Activated CD4-positive, alpha-beta T cell treated with anti-CD3 and anti-CD28 coated beads for 48 hours (primary cell): ENCODE data around the gene DAAM2.

Source experiments
- DNase-seq: peaks from one replicate; pipeline ENCODE4 v3.0.0-alpha.2; 2020

Gene DAAM2

DNA sequence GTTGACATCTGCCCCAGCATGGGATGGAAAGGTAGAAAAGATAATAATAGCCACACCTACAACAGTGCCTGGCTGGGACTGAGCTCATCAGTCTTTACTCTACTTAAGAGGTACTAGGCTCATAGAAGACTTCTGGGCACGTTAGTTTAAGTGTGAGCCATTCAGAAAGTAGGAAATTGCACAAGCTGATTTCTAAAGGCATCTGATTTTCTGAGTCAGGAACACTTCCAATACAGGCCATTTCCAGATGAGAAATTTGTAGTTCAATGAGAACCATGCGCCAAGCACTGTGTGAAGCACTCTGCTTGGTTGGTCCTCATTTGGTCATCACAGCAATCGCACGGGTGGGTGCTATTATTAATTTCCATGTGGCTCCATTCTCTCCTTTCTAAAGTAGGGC, 99.8 kb downstream of the DAAM2 start:
- DNase-seq: no peak

DNA sequence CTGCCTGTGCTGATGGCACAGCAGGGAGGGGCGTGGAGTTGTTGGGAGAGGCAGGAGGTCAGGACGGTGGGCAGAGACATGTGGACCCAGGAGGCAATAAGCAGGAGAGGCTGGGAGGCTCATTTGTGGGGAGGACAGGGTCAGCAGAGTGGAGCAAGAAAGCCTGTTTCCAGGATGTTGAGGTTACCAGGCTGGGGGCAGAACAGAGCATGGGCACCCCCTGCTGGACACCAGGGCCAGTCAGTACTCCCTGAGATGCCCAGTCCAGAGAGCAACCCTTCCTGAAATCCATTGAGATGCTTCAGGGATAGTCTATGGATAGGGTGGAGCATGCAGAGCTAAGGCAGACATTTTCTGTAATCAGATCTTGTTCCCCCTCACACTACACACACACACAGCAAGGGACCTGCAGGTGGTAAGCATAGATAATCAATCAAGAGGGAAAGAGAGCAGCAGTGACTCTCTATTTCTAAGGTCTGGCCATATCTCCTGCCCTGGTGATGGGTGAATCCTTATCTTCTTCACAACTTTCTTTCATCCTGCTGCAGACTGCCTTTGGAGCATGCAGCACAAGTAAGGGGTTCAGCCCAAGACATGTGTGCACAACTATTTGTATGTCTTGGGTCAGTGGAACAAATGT, 100.4 kb downstream of the DAAM2 start:
- DNase-seq: peak; percentile 45

DNA sequence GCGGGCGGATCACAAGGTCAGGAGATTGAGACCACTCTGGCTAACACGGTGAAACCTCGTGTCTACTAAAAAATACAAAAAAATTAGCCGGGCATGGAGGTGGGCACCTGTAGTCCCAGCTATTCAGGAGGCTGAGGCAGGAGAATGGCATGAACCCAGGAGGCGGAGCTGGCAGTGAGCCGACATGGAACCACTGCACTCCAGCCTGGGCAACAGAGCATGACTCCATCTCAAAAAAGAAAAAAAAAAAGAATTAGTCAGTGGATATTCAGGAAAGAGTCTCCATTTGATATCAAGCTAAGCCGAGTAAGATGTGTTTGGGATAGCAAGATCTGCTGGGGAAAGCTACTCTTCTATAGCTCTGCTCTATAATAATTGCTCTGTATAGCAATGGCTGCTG, 101.1 kb downstream of the DAAM2 start:
- no peak for DNase-seq

DNA sequence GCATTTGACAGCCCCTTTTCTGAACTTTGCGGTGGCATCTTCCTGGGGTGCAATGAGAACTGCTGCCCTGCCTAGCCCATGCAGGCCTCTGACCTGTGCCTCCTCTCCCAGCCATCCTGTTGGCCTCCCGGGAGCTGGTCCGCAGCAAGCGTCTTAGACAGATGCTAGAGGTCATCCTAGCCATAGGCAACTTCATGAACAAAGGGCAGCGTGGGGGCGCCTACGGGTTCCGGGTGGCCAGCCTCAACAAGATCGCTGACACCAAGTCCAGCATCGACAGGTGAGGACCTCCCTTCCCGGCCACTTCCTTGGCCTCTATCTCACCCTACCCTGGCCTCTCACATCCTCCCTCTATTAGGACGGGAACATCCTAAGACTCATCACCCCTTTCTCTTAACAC, 104.5 kb downstream of the DAAM2 start:
- no peak for DNase-seq

DNA sequence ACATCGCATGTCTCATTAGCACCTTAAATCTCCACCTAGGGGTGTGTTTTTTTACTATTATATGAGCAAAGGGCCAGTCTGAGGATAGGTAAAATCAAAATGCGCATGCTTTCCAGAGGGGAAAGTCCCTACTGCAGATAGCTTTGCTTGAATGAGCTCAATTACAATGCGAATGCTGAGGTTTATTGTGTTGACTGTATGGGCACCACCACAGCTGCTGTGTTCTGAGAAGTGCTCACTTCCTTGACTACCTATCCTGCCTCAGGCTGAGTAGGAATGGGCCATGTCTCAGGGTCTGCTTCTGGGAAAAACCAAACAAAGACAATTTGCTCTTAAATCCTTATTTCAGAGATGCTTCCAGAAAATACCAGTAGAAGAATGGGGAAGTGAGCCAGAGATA, 105.5 kb downstream of the DAAM2 start:
- no peak for DNase-seq

DNA sequence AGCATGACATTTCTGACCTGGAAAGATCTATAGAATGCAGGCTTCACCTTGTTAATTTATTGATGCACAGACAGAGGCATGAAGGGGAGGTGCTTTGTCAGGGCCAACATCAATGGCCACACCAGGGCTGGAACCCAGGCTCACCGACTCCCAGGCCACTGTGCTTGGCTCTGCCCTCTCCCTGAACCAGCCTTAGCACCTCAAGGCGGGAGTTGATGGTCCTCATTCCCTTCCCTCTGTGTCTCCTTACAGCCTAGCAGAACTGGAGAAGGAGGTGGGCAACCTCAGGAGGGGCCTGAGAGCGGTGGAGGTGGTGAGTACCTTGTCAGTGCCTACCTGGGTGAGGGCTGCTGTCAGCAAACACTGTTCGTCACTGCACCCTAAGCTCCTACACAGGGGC, 106.4 kb downstream of the DAAM2 start:
- DNase-seq: no peak

DNA sequence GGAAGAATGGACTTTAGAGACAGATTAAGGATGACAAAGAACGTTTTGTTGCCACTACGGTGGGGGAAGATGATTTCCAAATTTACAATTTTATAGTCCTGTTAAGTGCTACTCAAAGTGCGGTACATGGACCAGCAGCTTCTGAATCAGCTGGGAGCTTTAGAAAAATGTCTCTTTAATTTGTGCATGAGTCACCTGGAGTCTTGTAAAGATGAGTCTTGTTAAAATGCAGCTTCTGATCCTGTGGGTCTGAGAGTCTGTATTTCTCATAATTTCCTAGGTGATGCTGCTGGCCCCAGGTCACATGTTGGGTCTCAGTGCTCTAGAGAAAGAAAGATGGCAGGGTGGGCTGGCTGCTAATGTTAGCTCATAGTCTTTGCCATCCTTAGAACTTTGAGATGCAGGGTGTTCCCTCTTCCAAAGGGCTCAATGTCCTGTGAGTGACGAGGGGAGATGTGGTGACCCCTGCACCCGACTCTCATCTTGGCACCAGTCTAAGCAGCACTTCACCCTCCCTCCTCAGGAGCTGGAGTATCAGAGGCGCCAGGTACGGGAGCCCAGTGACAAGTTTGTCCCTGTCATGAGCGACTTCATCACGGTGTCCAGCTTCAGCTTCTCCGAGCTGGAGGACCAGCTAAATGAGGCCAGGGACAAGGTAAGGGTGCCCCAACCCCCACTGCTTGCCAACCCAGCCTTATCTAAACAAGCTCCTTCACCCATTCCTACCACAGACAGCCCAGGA, 107.5 kb downstream of the DAAM2 start:
- DNase-seq: no peak

DNA sequence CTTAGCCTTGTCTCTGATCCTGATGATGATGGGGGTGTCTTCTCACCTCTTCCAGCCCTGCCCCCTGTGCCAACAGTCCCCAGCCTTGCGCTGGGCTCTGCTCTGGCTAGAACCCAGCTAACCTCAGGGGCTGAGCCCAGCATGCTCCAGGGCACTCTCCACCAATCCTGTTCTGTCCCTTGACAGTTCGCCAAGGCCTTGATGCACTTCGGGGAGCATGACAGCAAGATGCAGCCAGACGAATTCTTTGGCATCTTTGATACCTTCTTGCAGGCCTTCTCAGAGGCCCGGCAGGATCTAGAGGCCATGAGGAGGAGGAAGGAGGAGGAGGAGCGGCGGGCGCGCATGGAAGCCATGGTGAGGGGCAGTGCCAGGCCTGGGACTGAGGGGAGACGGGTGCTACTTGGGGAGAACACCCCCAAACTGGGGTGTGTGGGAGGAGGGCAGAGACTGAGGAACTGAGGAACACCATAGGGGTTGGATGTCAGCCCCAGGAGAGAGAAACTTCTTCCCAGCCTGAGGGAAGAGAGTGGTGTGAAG, 109.0 kb downstream of the DAAM2 start:
- no peak for DNase-seq

DNA sequence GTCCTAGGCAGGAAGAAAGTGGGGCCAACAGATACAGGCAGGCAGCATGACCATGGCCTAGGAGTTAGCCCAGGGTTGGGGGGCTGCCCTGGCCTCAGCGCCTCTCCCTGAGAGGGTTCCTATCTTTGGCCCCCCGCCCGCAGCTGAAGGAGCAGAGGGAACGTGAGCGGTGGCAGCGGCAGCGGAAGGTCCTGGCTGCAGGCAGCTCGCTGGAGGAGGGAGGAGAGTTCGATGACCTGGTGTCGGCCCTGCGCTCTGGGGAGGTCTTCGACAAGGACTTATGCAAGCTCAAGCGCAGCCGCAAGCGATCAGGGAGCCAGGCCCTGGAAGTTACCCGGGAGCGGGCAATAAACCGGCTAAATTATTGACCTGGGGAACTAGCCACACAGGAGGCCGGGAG, 109.5 kb downstream of the DAAM2 start:
- no peak for DNase-seq

DNA sequence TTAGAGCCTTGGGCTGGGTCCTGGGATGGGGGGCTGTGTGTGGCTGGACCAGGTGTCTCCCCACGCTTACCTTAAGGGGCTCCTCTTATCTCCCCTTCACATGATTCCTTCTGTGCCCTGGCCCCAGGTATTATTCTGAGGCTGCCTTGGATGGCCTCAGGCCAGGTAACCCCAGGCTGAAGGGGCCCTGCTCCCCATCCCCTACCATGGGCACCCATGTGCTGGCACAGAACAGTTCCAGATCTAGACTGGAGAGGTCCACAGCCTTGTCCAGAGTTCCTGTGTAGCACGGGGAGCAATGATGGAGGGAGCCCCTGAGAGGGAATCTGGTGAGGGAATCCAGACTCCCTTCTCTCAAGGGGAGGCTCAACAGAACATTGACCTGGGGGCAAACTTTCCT, 110.0 kb downstream of the DAAM2 start:
- DNase-seq: no peak

DNA sequence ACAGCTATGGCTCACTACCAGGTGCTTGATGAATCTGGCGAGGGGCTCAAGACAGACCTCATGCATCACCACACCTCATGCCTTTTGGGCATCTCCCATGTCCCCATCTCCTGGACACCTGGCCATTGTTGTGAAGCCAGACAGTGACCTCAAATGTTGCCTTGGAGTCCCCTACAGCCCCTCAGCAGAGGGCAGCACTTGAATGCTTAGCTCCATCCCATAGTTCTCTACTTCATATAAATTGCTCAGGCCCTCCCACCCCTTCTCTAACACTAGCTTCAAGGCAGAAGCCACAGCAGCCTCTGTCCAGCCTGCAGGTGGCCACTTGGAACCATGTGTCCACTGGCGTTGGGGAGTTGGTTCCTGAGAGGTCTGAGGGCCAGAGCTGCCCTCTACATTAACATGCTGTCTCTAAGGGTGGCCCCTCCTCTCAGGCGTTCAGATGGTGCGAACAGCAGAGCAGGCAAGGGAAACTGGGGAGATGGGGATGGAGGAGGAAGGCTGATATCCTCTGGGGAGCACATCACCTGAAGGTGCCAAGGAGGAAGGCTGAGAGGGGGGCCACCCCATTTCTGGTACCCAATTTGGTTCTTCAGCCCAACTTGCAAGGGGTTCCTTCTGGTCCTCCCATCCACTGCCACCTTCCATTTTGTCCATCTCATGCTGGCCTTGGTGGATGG, 110.8 kb downstream of the DAAM2 start:
- DNase-seq: no peak

DNA sequence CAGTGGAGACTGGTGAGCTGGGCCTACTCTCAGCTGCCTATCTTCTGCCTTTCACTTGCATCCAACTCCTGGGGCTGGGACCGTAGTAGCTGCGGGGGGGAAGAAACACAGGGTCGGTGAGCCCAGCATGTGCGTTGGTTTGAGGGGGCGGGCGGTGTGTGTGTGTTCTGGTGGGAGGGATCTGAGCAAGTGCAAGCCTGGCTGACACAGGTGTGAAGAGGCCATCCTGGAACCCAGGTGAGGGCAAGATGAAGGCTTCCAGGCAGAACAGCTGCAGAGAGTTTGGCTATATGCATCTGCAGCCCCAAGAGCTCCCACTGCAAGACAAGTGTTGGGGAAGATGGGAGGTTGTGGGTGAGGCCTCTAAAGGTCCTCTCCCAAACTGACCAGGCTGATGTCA, 111.5 kb downstream of the DAAM2 start:
- DNase-seq: no peak

DNA sequence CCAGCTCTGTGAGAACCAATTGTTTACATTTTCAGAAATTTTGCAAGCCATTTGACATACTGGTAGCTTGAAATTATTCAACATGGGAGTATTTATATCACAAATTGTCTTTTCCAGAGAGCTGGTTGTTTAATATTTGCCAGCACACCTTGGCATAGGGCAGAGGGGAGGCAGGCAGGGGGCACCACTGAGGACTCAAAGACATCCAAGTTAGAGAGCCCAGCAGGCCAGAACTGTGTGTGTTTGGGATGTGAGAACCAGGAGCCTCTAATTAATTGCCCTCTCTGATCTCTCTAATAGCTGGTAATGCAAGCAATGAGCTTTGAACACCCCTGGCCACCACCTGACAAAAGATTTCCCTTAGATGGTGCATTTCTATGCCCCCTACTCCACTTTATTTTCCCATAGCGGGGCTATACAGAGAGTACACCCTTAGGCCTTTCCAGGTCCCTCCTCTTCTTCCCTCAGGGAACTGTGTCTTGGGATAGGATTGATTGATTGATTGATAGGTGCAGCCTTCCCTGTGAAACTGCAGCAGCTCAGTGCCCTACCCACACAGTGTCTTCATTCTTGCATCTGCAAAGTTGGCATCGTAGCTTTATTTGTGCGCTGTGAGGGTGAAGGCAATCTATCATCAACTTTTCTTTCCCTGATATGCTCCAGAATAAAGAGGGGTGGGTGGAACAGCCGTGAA, 112.9 kb downstream of the DAAM2 start:
- no peak for DNase-seq

DNA sequence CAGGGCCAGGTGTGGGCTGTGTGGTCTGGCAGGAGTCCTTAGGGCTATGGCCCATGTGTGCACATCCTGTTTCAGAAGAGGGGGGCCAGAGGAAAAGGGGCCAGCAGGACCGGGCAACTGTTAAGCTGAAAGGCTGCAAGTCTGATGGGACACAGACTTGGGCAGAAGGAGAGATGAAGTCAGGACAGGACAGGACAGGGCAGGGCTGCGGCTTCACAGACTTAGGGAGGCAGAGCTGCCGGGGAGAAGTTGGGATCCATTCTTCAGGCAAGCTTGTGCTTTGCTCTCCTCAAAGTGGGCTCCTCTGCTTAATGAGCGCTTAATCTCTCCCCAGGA, 113.4 kb downstream of the DAAM2 start:
- DNase-seq: no peak

DNA sequence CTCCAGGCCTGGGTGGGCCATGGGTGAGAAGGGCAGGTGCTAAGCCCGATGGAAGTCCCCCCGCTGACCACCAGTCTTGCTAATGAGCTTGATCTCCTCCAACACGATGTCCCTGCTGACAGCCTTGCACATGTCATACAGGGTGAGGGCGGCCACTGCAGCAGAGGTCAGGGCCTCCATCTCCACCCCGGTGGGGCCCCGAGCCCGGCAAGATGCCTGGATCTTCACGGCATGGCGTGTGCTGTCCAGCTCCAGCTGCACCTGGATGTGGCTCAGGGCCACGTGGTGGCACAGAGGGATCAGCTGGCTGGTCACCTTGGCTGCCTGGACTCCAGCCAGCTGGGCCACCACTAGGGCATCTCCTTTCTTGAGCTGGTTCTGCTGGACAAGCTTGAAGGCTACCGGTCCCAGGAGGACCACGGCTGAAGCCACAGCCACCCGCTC, 114.2 kb downstream of the DAAM2 start:
- no peak for DNase-seq

DNA sequence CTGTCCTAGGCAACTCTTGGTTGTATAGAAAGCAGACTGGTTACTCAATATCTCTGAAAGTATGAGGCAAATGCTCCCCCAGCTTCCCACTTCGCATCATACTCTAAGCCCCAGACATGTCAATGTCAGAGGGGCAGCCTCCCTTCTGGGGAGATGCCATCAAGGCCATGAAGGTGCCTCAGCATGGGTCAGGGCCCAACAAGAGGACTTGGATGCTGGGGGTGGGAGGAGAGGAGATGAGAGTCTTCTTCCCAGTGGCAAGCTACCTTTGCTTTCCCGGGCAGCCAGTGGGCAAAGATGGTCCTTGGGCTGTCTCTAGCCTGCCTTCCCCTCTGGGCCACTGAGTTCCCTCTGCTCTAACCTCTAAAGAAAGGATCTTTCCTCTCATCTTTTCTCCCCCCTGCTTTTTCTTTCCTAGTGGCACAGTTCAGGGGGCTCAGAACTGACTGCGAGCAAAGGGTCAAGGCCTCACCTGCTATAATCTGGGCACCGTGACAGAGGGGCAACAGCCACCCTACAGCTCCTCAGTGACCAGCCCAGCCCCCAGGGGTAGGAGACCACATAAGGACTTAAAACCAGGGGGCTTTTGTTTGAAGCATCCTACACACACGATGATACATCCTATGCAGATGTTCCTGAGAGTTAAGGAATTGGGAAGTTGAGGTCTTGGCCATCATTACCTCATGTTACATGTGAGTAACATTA, 115.8 kb downstream of the DAAM2 start:
- DNase-seq: no peak

DNA sequence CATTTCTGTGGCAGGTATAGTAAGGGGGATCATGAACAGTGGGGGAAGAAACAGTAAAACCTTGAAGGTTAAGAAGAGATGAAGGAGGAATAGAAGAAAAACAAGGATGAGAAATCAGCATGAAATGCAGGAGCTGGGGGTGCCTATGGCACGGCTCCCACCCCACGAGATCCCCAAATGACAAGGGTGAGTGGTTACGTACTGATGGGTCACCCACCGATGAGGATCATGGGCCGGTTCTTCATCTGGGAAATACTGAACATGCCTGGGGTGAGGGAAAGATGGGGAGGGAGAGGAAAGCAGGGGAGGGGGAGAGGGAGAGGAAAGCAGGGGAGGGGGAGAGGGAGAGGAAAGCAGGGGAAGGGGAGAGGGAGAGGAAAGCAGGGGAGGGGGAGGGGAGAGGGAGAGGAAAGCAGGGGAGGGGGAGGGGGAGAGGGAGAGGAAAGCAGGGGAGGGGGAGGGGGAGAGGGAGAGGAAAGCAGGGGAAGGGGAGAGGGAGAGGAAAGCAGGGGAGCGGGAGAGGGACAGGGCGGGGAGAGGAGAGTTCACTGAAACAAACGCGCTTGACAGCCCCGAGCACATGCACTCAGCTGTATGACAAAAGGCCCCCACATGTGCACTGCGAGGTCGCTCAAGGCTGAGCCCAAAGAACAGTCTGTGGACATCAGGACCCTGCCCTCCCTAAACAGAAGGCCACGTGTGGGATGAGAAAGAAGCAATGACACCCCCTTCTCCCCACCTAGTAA, 116.8 kb downstream of the DAAM2 start:
- DNase-seq: no peak

DNA sequence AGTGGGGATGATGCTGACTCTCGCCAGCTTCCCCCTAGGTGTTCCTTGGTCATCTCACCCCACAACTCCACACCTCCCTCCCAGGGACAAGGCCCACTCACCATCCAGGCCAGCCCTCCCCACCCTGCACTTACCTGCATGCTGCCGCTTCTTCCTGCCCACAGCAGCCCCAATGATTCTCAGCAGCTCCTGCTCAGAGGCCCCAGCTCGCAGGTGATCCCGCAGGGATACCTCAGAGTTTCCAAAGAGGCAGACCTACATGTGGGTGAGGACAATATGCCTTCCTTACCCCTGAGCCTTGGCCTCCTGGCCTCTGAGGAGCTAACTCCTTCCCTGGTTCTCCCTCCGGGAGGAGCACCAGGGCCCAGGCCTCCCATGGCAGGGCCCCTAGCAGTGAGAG, 117.5 kb downstream of the DAAM2 start:
- no peak for DNase-seq

DNA sequence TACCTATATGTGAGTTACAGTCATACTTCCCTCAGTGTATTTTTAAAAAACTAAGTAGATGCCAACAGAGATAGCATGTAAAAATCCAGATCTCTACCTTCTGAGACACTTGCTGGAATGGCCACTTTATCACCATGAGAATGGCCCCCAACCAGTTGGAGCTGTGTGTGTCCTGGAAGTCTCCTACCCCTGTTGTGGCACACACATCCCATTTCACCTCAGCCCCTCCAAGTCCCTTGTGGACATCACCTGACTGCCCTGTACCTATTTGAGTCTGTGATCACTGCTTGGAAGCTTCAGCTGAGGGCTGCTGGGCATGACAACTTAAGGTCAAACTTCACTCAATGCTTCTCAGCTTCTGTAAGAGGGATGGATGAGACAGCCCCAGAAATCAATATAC, 118.0 kb downstream of the DAAM2 start:
- DNase-seq: no peak

DNA sequence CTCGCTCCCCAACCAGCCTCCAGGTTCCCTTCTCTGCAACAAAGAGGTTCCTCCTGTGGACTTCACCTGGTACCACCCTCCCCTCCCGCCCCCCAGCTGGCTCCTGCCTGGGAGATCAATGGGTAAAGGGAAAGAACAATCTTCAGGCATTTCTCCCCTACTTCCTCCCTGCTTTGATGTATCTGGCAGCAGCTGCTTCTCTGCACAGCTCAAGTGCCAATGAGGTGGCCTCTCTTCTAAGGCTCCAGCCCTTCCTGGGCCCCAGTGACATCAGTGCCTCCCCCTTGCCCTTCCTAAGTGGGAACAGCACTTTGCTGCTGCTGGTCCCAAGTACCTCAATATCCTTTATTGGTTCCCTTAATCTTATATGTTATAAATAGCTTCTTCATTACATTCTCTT, 118.6 kb downstream of the DAAM2 start:
- DNase-seq: no peak

DNA sequence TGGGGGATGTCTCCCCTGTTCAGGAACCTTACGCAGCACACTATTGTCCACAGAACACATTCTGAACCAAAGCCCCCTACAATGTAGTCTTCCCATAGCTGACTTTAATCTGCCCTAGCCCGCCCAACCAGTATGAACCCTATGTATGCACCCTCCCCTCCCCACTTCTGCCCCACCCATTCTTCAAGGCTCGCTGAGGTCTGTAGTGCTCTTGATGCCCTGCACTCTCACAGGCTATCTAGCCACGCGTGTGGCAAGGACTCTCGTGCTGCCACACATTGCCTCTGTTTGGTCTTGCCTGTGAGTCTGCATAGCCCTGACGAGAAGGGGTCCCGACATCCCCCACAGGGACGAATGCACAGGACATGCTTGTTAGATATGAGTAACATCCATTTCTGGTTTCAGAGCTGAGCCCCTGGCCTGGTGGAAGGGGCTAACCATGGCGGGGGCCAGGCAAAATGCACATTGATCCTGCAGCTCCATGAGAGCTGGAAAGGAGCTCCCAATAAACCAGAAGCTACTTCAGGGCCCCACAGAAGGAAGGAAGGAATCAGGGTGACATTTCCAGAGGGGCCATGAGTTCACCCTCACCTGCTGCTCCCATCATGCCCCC, 119.4 kb downstream of the DAAM2 start:
- DNase-seq: no peak

DNA sequence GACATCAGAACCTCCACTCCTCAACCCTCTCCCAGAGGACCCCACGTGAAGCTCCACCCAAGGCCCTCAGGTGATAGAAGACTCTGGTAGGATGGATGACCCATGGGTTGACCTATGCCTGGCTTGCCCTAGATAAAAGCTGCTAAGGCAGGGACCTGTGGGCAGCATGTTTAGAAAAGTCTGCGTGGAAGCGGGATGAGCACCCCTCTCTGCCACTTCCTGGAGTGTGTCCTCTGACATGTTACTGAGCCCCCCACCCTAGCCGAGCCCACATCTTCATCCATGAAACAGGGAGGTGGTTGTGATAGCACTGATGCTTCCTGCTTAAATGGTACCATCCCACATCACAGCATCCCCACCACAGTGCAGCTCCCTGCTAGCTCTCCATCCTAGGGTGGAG, 120.3 kb downstream of the DAAM2 start:
- no peak for DNase-seq
